HG03025 (cell line): ENCODE results near the gene TMEM269.

Experiments
- ATAC-seq: cut with Tn5 transposase; IDR thresholded peaks from one replicate; pipeline ENCODE4 v1.9.1; 2021; ENCODE audit warnings: mild to moderate bottlenecking, moderate library complexity; ENCODE audit not compliant: unreplicated experiment, low FRiP score

Gene TMEM269, protein sequence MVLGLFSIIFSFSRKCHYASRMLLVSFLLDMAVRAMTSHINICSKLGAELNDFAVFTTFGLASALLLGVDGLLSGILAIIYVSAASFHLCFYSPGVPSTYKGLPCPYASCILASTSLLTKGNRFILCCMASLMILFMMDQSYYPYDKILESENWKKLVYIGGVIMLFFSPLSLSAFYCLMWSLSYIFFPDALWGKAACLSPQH

DNA sequence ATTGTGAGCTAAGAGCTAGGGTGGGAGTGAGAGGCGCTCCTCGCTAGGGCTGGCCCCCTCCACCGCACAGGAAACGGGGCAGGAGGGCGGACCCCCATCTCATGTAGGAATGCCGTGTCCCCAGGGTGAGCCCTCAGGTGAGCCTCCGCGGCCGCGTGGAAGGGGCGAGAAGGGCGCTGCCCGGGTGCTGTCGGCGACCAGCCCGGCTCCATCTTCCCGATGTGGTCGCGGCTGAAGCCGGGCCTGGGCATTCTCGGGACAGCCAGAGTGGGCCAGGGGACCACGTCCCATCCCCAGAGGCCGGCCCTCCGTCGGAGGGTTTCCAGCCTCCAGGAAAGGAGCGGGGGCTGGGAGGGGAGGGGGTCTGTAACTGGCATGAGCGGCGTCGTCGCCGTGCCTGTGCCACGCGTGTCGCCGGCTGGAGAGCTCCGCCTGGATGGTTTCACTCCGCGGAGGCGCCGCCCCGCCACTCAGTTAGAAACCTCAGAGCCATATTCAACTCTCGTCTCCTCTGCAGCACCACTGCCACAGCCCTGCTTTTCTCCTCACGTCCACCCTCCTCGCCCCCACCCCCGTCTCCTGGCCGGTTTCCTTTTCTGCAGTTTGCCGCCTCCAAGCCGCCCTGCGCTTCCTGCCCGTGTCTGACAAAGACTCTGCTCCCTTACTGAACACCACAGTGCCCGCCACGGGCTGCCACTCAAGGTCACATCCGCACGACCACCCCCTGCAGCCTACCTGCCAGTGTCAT, at the start of gene TMEM269:
Gene TMEM269 (plus strand): TSS at position 46 of the 748 bp plus-strand sequence. CDS start 4,903 bp downstream, outside the sequence.
- ATAC-seq, result no peak

DNA sequence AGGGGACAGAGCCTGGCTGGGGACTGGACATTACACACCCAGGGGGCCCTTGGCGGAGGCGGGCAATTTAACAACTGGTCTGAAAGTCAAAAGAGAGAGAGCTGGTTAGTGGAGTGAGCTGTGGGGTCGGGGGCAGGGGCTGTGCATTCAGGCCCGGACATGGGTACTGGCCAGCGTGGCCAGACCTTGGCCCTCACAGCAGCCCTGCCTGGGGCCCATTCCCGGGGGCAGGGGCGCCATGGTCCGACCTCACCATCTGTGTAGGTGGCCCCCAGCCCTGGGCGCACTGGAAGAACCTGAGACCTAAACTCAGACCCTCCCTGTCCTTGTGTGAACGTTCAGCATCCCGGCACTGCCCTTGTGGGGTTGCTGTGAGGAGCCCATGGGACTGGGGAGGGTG, 49.7 kb upstream of the TMEM269 start:
- ATAC-seq, result no peak

DNA sequence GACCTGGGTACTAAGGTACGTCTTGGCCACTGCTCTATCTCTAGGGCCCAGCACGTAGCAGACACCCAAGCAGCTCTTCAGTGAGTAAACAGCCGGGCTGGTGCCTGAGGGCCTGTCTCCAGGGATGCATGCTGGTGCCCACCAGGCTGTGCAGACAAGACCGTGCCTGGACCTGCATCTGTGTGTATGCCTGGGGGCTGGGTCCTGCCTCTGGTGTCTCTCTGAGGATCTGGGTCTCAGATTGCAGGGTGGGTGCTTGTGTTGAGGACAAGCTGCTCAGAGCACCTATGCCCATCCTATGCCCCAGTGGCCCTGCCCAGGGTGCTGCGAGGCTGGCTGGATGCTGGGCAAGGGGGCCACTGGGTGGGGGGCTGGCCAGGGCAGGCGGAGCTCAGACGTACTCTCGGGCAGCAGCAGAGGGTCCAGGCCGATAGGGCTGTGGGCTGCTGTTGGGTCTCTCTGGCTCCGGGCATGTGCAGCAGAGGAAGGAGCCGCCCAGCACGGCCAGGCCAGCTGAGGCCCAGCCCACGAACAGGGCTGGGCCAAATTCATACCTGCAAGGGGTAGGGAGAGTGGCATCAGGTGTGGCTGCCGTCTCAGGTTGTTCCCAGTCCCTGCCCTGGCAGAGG, 49.2 kb upstream of the TMEM269 start:
- no peak for ATAC-seq

DNA sequence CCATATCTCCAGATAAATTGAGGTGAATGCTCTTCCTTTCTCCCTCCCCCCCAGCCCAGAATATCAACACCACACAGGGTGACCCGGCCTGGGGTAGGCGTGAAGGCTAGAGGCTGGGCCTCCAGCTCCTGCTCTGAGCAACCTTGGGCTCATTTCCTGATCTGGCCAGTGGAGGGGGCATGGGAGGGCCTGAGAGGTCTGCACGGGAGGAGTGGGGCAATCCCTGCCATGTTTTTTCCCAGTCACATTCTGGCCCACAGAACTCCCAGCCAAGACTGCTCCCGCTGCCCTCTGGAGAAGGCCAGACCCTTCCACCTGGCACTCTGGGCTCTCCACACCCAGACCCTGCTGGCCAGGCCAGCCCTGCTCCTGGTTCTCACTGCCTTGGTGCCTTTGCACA, 48.6 kb upstream of the TMEM269 start:
- ATAC-seq, result no peak

DNA sequence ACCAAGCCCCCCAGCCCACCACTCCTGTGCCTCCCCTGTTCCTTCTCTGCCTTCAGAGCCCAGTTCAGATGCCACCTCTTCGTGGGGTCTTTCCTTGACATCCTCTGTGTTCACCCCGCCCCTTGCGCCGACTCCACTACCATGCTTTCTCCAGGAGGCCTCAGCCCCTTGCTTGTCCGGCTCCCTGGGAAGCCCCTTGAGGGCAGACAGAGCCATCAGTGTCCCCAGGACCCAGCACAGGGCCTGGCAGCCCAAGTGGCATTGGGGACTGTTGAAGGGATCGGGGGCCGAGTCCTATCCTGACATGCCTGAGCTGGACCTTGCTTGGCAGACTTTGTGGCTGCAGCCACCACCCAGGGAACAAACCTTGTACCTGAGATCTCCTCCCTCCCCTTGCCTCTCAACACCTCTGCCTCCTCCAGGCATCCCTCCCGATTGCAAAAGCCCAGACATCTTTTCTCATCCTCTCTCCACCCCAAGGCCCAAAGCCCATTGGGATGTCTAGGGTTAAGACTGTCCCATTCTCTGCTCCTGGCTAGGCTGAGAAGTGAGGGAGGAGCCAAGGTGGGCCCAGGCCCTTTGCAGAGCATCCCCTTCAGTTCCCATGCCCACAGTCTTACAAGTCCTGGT, 48.1 kb upstream of the TMEM269 start:
- no peak for ATAC-seq

DNA sequence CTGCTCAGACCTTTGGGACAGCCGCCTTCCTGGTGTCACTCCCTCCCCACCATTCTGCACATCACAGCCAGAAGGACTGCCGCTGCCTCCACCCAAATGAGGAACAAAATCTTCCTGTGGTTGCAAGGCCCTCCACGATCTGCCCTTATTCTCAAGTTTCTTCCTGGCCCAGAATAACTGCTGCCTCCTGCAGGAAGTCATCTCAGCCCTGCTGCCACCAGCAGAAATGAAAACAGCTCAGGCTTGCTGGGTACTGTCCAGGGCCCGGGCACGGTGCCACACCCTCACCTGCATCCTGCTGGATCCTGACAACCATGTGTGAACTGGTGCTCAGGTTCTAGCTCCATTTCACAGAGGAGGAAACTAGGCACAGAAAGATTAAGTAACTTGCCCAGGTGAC, 47.5 kb upstream of the TMEM269 start:
- ATAC-seq, result no peak

DNA sequence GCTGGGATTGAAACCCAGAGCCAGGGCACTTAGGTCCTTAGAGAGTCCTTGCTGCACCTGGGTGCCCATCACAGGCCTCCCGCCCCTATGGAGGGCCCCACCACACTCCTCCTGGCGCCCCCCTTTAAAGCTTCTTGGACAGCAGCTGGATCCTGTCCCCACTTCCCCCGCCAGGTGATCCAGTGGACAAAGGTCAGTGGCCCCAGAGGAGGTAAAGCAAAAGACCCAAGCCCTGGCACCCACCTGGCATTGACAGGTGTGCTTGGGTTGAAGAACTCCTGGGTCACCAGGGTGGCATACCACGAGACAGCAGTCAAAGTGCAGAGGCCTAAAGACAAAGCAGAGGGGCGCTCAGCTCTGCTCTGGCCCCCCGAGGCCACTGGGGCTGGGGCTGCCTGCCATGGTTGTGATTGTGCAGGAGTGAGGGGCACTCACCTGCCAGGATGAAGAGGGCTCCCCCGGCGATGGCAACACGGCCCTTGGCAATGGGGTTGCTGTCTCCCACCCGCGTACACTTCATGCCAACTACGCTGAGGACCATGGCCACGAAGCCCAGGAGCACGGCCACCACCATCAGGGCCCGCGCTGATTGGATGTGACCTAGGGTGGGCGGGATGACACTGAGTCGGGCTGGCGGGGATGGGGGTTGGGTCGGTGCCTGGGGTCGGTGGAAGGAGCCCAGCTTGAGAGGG, 46.7 kb upstream of the TMEM269 start:
- no peak for ATAC-seq

DNA sequence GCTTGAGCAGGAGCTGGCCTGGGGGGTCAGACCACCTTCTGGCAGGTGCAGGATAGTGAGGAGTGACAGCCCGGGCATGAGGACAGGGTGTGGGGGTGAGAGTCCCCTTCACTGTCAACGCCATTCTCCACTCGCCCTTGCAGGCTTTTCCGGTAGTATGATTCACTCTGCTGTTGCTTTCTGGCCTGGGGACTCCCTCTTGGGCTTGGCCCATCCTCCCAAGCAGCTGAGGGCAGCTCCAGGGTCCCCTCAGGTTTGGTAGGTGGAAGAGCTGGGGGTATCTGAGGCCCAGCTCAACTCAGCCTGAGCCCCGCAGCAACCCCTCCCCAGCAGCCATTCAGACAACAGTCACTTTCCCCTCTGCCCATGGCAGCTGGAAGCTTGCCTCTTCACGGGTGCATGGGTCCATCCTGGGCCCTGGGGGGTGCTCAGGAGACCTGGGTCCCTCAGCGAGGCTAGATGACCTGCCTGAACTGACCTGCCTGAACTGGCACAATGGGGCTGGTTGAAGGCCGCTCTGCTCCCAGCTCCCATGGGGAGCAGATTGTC, 46.0 kb upstream of the TMEM269 start:
- ATAC-seq, result no peak

DNA sequence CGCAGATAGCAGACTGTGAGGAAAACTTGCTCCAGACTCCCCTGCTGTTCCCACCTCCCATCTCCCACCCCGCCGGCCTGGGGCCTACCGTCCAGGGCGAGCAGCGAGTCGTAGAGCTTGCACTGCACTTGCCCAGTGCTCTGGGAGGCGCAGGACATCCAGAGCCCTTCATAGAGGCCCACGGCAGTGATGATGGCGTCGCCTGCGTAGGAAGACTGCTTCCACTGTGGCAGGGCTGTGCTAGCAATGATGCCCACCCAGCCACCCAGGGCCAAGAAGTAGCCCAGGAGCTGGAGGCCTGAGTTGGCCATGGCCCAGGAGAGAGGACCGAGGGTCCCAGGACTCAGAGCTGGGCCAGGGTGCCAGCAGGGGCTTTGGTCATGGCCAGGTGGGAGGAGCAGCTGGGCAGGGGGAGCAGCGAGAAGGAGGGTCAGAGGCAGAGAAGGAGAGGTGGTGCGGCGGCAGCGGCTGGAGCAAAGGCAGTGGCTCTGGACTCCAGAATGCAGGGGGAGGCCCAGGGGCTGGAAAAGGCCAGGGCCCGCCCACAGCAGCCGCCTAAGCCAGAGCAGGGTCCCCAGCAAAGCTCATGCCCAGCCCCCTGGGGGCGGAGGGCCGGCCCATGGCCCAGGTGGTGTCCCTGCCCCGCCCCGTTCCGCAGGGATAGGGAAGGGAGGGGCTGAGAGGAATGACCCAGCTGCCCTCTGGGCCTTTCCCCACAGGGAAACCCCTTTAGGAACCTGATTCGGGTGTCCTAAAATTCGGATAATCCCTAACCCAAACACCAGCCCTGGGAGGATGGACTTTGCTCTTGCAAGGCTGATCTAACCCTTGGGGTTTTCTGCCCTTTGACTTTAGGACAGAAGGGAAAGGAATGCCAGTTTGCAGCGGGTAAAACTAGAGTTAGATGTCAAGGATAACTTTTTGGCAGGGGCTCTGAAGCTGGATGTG, 44.8 kb upstream of the TMEM269 start, which contains the start of gene CLDN19:
Gene CLDN19 (minus strand): TSS at position 484 of the 948 bp plus-strand sequence. CDS start 173 bp downstream, at position 311.
- no peak for ATAC-seq

DNA sequence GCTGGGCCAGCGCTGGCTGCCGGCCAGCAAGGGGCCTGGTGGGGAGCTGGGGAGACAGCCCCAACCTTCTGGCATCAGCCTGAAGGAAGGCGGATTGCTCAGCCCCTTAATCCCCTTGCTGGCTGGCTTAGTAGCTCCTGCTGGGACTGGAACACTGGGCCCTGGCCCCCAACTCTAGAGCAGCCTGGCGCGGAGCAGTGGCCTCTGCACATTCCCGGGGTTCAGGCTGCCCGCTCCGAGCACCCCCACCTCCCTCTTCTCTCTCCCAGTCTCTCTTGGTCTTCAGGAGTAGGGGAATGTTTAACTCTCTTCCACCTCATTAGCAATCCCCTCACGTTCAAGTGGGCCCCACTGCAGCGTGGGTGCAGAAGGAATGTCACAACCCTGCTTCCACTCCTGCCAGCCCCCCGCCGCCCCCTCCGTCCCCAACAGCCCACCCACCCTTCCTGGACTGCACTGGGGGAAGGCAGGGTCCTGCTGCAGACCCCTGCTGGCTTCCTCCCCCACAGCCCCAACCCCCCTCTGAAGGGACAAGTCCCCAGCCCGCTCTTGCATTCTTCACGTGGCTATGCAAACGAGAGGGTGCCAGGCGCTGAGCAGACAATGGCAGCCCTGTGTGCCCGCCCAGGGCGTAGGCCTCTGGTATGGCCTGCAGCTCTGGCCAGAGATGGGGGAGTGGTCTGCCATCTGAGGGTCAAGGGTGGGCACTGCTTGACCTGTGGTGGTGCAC, 43.8 kb upstream of the TMEM269 start:
- ATAC-seq, result no peak

DNA sequence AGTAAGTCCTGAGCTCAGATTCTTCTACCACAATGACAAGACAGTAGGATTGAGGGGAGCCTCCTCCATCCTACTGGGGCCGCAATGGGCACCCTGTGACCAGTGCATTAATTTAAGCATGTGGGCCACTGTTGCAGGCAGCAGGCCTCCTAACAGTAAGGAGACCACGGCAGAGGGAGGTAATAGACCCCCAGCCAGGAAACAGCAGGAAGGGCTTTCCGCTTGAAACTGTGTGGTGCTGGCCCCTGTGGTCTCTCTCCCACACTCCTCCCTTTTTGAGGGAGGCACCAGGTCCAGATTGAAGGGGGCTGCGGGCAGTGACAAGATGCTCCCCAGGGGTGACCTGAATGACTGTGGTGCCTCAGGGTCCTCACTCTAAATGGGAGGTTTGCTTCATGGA, 43.1 kb upstream of the TMEM269 start:
- no peak for ATAC-seq

DNA sequence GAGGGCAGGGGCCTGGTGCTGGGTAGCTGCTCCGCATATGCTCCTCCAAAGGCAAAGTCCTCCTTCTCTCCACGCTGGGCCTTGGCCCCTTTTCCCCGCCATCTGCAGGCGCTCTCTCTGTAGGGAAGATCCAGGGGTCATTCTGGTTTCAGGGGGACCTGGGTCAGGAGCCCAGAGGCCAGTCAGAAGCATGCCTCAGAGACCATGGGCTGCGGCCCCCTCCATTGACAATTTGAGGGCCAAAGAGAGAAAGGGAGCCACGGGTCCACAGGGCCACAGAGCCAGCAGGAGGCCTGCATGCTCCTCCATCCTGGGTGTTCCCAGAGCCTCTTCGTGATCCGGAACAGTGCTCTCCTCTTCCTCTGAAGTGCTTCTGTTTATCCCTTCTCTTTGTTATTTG, 42.6 kb upstream of the TMEM269 start:
- ATAC-seq, result no peak

DNA sequence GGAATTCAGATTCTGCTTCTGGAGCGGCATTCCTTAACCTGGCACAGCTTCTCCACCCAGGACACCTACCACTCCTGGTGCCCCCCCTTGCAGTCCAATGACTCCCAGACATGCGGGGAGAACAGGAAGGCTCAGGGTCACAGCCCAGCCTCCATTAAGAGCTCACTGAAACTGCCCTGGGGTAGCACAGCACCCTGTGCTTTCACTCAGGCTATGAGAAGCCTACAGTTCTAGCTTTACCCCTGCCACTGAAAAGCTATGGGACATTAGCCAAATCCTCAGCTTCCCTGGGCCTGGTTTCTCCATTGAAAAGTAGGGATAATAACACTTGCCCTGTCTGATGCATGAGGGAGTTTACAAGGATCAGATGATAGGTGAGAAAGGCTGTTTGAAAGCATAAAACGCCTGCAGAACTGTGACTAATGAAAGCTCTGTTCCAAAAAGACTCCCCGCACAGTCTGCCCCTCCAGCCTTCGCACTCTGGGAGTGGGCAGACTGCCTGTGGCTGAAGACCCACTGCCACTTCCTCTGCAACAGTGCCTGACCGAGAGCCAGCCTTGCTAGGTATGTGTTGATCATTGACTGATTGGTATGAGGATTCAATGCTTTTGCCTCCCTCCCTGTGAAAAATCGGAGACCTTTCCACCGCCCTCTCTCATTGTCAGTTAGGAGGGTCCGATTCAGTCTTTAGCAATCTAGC, 42.0 kb upstream of the TMEM269 start:
- no peak for ATAC-seq

DNA sequence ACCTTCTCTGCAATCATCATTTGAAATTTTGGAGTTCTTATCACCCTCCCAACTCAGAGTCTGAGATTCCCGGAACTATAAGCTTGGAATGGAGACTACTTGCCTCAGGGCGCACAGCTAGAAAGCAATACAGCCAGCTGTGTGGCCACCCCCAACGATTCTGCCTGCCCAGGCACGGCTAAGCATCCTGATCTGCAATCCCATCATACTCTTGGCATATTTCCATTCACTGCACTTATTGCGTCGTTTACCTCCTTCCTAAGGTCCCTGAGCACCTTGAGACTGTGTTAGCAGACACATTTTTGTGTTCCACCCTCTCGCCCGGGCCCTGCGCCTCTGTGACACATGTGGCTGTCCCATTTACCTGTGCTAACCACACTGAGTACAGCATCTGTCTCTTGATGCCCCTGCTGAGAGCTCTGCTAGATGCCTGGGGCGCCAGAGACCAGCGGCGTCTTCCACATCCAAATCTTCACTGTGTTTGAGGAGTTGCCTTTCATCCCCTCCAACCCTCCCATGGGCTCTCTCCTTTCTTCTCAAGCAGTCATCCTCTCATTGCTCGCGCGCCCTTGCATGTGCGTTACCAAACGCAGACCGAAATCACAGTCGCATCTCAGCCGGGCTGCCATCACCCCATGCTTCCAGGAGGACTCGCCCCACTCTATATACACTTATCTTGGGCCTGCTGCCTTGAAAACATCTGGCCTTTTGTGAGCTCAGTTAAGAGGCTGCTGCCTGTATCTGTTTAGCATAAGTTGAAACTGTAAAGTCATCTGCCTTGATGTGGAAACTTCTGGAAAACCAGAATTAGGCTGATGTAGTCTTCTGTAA, 41.3 kb upstream of the TMEM269 start:
- no peak for ATAC-seq

DNA sequence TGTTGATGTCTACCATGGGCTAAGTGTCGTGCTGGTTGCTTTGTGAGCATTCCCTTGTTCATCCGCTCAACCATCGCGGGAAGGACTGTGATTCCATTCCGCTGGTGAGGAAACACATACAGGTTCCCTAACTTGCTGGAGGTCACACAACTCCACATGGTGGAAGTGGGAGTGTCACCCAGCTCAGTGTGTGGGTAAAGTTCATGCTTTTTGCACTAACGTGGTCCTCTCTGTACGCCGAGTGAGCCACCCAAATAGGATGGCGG, 40.7 kb upstream of the TMEM269 start:
- no peak for ATAC-seq

DNA sequence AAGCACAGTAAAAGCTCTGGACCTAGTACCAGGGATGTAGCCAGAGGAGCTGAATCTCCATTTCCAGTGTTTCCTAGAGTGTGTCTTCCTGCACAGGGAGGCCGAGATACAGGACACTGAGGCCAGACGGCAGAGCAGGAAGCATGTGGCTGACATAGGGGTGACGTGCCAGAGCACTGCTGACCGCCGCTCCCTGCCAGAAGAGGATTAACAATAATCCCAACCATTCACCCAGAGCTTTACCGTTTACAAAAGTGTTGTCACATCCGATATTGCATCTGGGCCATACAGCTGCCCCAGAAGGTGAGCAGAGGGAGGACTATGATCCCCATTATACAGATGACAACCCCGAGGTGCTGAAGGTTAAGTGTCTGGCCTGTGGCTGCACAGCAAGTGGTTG, 38.9 kb upstream of the TMEM269 start:
- ATAC-seq, result no peak

DNA sequence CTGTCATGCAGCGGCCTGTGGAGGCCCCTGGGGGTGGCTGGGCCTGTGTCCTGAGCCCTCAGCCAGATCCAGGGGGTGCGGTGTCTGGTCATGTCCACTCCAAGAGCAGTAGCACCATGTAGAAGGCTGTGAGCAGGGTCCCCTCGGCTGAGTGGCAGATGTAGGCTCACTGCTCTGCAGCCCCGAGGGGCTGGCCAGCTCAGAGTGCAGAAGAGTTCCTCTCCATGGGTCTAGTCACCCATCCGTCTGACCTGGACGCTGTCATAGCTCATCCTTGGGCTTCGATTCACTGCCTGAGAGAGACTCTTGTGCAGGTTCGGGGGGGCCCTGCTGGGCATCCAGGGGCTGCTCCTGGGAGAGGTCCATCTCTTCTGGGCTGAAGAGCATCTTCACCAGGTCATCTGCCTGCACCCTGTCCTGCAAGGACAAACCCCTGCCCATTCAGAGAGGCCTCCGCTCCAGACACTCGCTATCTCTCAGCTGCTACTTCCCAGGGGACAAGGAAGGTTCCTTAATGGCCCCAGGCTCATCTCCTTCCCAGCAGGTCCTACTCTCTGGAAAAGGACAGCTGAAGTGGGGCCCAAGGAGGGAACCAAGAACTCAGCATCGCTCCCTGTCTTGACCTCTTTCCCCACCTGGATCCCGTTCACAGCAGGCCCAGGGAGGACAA, 38.2 kb upstream of the TMEM269 start:
- no peak for ATAC-seq
